Calu3 (cell line): ENCODE measurements around the gene KIF5A. TPM values are rescaled to one million over a fixed set of nuclear protein-coding genes. Genes with fewer than 3 reads are reported as not detected.
A peak's percentile ranks its signal among the peaks of the same experiment; 100 is the strongest.

Experiments
- BruUV-seq: library from RNA; stranded (reverse); fragments of 400-500 nt; replicated peaks from 2 replicates; lab custom pipeline; 2021; lab: Mats Ljungman, UMichigan
- CTCF ChIA-PET: fragments of 300-600 bp; sonication (Branson Sonifier 250); formaldehyde crosslinking; loops from one replicate; lab custom pipeline; 2022; ENCODE audit warnings: antibody characterized with exemption; lab: Charles Lee
- DNase-seq: peaks from one replicate; pipeline ENCODE4 v3.0.0; 2022
- H3K27ac Mint-ChIP-seq: one replicate; pipeline ENCODE4 v1.8.0; 2022; ENCODE audit warnings: mixed read lengths; ENCODE audit not compliant: unreplicated experiment
- H3K27me3 Mint-ChIP-seq: one replicate; pipeline ENCODE4 v1.8.0; 2022; ENCODE audit warnings: mixed read lengths; ENCODE audit not compliant: unreplicated experiment
- H3K36me3 Mint-ChIP-seq: one replicate; pipeline ENCODE4 v1.8.0; 2022; ENCODE audit warnings: mild to moderate bottlenecking, moderate library complexity, mixed read lengths; ENCODE audit not compliant: insufficient read depth, unreplicated experiment
- H3K4me1 Mint-ChIP-seq: one replicate; pipeline ENCODE4 v1.8.0; 2022; ENCODE audit warnings: mild to moderate bottlenecking, low read depth, mixed read lengths; ENCODE audit not compliant: unreplicated experiment
- H3K4me3 Mint-ChIP-seq: one replicate; pipeline ENCODE4 v1.8.0; 2022; ENCODE audit warnings: mild to moderate bottlenecking, low read depth, moderate library complexity, mixed read lengths; ENCODE audit not compliant: unreplicated experiment
- H3K9me3 Mint-ChIP-seq: one replicate; pipeline ENCODE4 v1.8.0; 2022; ENCODE audit warnings: low read depth, mixed read lengths; ENCODE audit not compliant: unreplicated experiment
- CTCF ChIP-seq: fragments of 200-600 bp; IDR thresholded peaks from one replicate; pipeline ENCODE4 v1.8.0; 2022; ENCODE audit warnings: antibody characterized with exemption; ENCODE audit not compliant: unreplicated experiment
- intact Hi-C: fragments of 100-400 bp; cut with micrococcal nuclease; formaldehyde crosslinking; loops from one replicate; pipeline ENCODE4 v1.10.0; 2022; ENCODE audit not compliant: unreplicated experiment
- total RNA-seq: library from RNA; stranded (reverse); gene quantifications from 2 replicates; pipeline ENCODE4 v1.2.3, GENCODE V29; 2022

KIF5A gene
- total RNA-seq, 1 experiment from 2014 or later = not detected

- Mint-ChIP-seq H3K27ac (no peak overlapping the region), H3K9me3 (peaks cover 3% of the 10 kb centered on the region), H3K27me3 (peaks cover 12% of the 10 kb centered on the region), H3K36me3 (peaks cover 30% of the 10 kb centered on the region), H3K4me3 (no peak overlapping the region), H3K4me1 (peaks cover 22% of the 10 kb centered on the region)
- intact Hi-C loops = no loop called here
- CTCF ChIA-PET = interaction anchor here (0.7 to 1.5 kb wide), 4 partner anchors 8 to 280 kb away, joined by 3 to 5 read pairs (median 4); no protein-coding TSS in a partner anchor
- DNase-seq = no peak
- BruUV-seq = no TSS peak
- TF ChIP-seq CTCF = no peak
Observed at GRCh38 chr12:57593187-57593586, 43.3 kb downstream of the KIF5A start.

- CTCF ChIA-PET = interaction anchor here (0.6 to 1.6 kb wide), 2 partner anchors 17 to 34 kb away, joined by 4 to 5 read pairs; no protein-coding TSS in a partner anchor
- H3K36me3 Mint-ChIP-seq = peaks cover 41% of the 10 kb centered on the region
- no peaks in the 10 kb centered on the region for H3K27me3 Mint-ChIP-seq
- no TSS peak for BruUV-seq
- H3K27ac Mint-ChIP-seq = no peak overlapping the region
- intact Hi-C loops = no loop called here
- peaks cover 2% of the 10 kb centered on the region for H3K4me1 Mint-ChIP-seq
- TF ChIP-seq CTCF = no peak
- no peaks in the 10 kb centered on the region for H3K9me3 Mint-ChIP-seq
- H3K4me3 Mint-ChIP-seq = no peak overlapping the region
- no peak for DNase-seq
Observed at GRCh38 chr12:57600395-57600794, 50.6 kb downstream of the KIF5A start.

- CTCF ChIA-PET = no interaction called here
- peaks cover 8% of the 10 kb centered on the region for H3K4me1 Mint-ChIP-seq
Observed at GRCh38 chr12:57602544-57602943, 52.7 kb downstream of the KIF5A start.

GRCh38 chr12:57603324-57603723 is 53.5 kb downstream of the KIF5A start:
- TF ChIP-seq CTCF = no peak
- CTCF ChIA-PET = no interaction called here
- Mint-ChIP-seq H3K4me1 (peaks cover 8% of the 10 kb centered on the region), H3K27me3 (no peaks in the 10 kb centered on the region), H3K4me3 (peak overlapping the region; percentile 67), H3K9me3 (no peaks in the 10 kb centered on the region), H3K27ac (peak overlapping the region; percentile 48), H3K36me3 (peaks cover 37% of the 10 kb centered on the region)
- intact Hi-C loops = no loop called here
- no peak for DNase-seq
- no TSS peak for BruUV-seq

More at GRCh38 chr12:57602544-57602943, 52.7 kb downstream of the KIF5A start:
- H3K36me3 Mint-ChIP-seq = peaks cover 36% of the 10 kb centered on the region
- no peak for TF ChIP-seq CTCF
- intact Hi-C loops = no loop called here
- H3K27me3 Mint-ChIP-seq = no peaks in the 10 kb centered on the region
- BruUV-seq = TSS peak; percentile 11
- H3K9me3 Mint-ChIP-seq = no peaks in the 10 kb centered on the region
- no peak for DNase-seq
- no peak overlapping the region for H3K27ac Mint-ChIP-seq
- no peak overlapping the region for H3K4me3 Mint-ChIP-seq
